ENCODE results near the gene PEX11A. TPM values are rescaled to one million over a fixed set of nuclear protein-coding genes. Genes with fewer than 3 reads are reported as not detected.

Gene PEX11A
- total and polyA plus RNA-seq, 8 donors = 2.3 to 11.2 (median 6.8) TPM; not detected in 1

- Histone ChIP-seq H3K27me3 (peaks cover 0 to 29% (median 11%) of the 10 kb centered on the region in 3 donors), H3K4me1 (peaks cover 10 to 22% (median 17%) of the 10 kb centered on the region in 4 donors), H3K27ac (no peak overlapping the region), H3K4me3 (no peak overlapping the region), H3K36me3 (no peaks in the 10 kb centered on the region), H3K9me3 (no peaks in the 10 kb centered on the region)
- 74 to 80% (median 76%) methylated on average over 7 of the region's 7 CpGs for WGBS, 5 donors
- intact Hi-C loops (cut with DNase I; ENCODE audit: low total_unique reads) = no loop called here
- DNase-seq = no peak
- TF ChIP-seq POLR2A (IDR thresholded peaks at IDR 0.05) = no peak
- no peak for TF ChIP-seq POLR2AphosphoS5 (IDR thresholded peaks at IDR 0.05)
- TF ChIP-seq, protein P1, sequence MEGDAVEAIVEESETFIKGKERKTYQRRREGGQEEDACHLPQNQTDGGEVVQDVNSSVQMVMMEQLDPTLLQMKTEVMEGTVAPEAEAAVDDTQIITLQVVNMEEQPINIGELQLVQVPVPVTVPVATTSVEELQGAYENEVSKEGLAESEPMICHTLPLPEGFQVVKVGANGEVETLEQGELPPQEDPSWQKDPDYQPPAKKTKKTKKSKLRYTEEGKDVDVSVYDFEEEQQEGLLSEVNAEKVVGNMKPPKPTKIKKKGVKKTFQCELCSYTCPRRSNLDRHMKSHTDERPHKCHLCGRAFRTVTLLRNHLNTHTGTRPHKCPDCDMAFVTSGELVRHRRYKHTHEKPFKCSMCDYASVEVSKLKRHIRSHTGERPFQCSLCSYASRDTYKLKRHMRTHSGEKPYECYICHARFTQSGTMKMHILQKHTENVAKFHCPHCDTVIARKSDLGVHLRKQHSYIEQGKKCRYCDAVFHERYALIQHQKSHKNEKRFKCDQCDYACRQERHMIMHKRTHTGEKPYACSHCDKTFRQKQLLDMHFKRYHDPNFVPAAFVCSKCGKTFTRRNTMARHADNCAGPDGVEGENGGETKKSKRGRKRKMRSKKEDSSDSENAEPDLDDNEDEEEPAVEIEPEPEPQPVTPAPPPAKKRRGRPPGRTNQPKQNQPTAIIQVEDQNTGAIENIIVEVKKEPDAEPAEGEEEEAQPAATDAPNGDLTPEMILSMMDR (IDR thresholded peaks at IDR 0.05) = no peak
- no peak for TF ChIP-seq EP300 (IDR thresholded peaks at IDR 0.05)
These were observed 34.3 kb downstream of the PEX11A start for GRCh38 chr15:89656116-89656815.

- no peak for TF ChIP-seq POLR2A (IDR thresholded peaks at IDR 0.05)
- TF ChIP-seq, protein P1 (IDR thresholded peaks at IDR 0.05) = no peak
- TF ChIP-seq EP300 (IDR thresholded peaks at IDR 0.05) = no peak
- TF ChIP-seq POLR2AphosphoS5 (IDR thresholded peaks at IDR 0.05) = no peak
- H3K4me3 ChIP-seq = peak within 1 kb of the TSS; percentile 56 to 69 (median 62)
- peak within 1 kb of the TSS in 4 of 5 donors; percentile 13 to 85 (median 38) for H3K27ac ChIP-seq
- H3K9me3 ChIP-seq = no peaks in the 10 kb centered on the region
- DNase-seq = peak; percentile 31 to 87
- H3K4me1 ChIP-seq = peaks cover 10 to 22% (median 17%) of the 10 kb centered on the region in 4 donors
- 2 to 3% (median 2%) methylated on average over 52 to 87 of the region's 87 CpGs for WGBS, 5 donors
- H3K27me3 ChIP-seq = peaks cover 0 to 29% (median 11%) of the 10 kb centered on the region in 3 donors
- intact Hi-C loops (cut with DNase I; ENCODE audit: low total_unique reads) = no loop called here
- H3K36me3 ChIP-seq = peaks cover 0 to 5% (median 0%) of the 10 kb centered on the region in 4 donors
These were observed 35.4 kb downstream of the PEX11A start, which contains the start of gene KIF7 for GRCh38 chr15:89654847-89655805. Gene KIF7, minus strand, starts transcription at chr15:89655467. Its CDS starts 2,537 bp downstream, at chr15:89652930.

DNA sequence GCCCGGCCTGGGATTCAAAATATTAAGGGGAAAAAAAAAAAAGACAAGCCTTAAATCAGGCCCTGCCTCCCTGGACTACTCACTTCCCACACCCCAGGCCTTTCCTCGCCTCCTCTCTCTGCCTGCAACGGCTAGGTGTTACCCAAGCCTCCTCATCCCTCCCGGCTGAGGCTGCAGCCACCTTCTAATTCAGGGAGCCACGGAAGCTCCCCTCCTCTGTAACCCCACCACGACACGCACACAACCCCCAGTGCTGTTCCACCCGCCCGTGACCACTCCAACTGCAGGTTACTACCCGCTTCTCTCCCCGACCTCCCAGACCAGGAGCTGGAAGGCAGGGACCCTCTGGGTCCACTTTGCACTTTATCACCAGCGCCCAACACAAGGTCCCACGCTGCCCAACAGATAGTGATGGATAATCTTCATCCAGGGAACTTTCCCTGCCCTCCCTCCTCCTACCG is 36.2 kb downstream of the PEX11A start:
- no peak for TF ChIP-seq POLR2A (IDR thresholded peaks at IDR 0.05)
- H3K9me3 ChIP-seq = no peaks in the 10 kb centered on the region
- no peak for DNase-seq
- peak overlapping the region in 2 of 5 donors; percentile 54 to 85 for H3K27ac ChIP-seq
- peaks cover 0 to 29% (median 11%) of the 10 kb centered on the region in 3 donors for H3K27me3 ChIP-seq
- H3K4me1 ChIP-seq = peaks cover 10 to 22% (median 17%) of the 10 kb centered on the region in 4 donors
- WGBS, 5 donors = 30 to 52% (median 51%) methylated on average over 13 to 14 of the region's 14 CpGs
- H3K36me3 ChIP-seq = peaks cover 0 to 7% (median 0%) of the 10 kb centered on the region in 4 donors
- peak overlapping the region; percentile 56 to 69 (median 62) for H3K4me3 ChIP-seq
- intact Hi-C loops (cut with DNase I; ENCODE audit: low total_unique reads) = no loop called here

- no peak overlapping the region for H3K27ac ChIP-seq
- no peak overlapping the region for H3K4me3 ChIP-seq
- H3K4me1 ChIP-seq = peaks cover 10 to 22% (median 17%) of the 10 kb centered on the region in 4 donors
- H3K9me3 ChIP-seq = no peaks in the 10 kb centered on the region
- H3K36me3 ChIP-seq = peaks cover 0 to 14% (median 2%) of the 10 kb centered on the region in 4 donors
- DNase-seq = no peak
- 94 to 98% (median 95%) methylated on average over 2 of the region's 2 CpGs for WGBS, 5 donors
- intact Hi-C loops (cut with DNase I; ENCODE audit: low total_unique reads) = no loop called here
- TF ChIP-seq EP300 (IDR thresholded peaks at IDR 0.05) (no peak), POLR2A (IDR thresholded peaks at IDR 0.05) (no peak), POLR2AphosphoS5 (IDR thresholded peaks at IDR 0.05) (no peak)
- TF ChIP-seq, protein P1 (IDR thresholded peaks at IDR 0.05) = no peak
- H3K27me3 ChIP-seq = peaks cover 0 to 29% (median 11%) of the 10 kb centered on the region in 3 donors
These were observed 37.0 kb downstream of the PEX11A start for GRCh38 chr15:89653578-89653977.
